Kidney tubule cell (primary cell): Measurements from ENCODE around the gene PAPOLB.
A peak's percentile ranks its signal among the peaks of the same experiment; 100 is the strongest.
"Not testable (repeated sequence)": the region's sequence is repeated elsewhere in the genome, so short reads cannot be mapped to it uniquely, and the experiment has no call there.

Source experiments
- DNase-seq: peaks from one replicate; pipeline ENCODE4 v3.0.0-alpha.2; 2018; ENCODE audit warnings: low spot score

Gene PAPOLB

GRCh38 chr7:4861673-4862072 lies at the start of gene PAPOLB:
PAPOLB (minus strand) TSS chr7:4862030; CDS start chr7:4861810, 220 bp downstream.
- DNase-seq = no peak

GRCh38 chr7:4911111-4911828 lies 49.4 kb upstream of the PAPOLB start:
- no peak for DNase-seq

- DNase-seq = no peak
These were observed 44.9 kb upstream of the PAPOLB start for GRCh38 chr7:4906682-4907081.

- DNase-seq = no peak
These were observed 43.3 kb upstream of the PAPOLB start for GRCh38 chr7:4905171-4905570.

GRCh38 chr7:4904346-4904745 lies 42.5 kb upstream of the PAPOLB start:
- DNase-seq = no peak

- no peak for DNase-seq
These were observed 33.9 kb upstream of the PAPOLB start for GRCh38 chr7:4895766-4896165.

GRCh38 chr7:4894482-4894881 lies 32.7 kb upstream of the PAPOLB start:
- DNase-seq = no peak

GRCh38 chr7:4893929-4894475 lies 32.2 kb upstream of the PAPOLB start:
- no peak for DNase-seq

GRCh38 chr7:4893188-4893587 lies 31.4 kb upstream of the PAPOLB start:
- DNase-seq = not testable (repeated sequence)

GRCh38 chr7:4891522-4891921 lies 29.7 kb upstream of the PAPOLB start:
- DNase-seq = not testable (repeated sequence)

GRCh38 chr7:4889682-4890081 lies 27.9 kb upstream of the PAPOLB start:
- DNase-seq = no peak

GRCh38 chr7:4888161-4888560 lies 26.3 kb upstream of the PAPOLB start:
- DNase-seq = no peak

- no peak for DNase-seq
These were observed 24.8 kb upstream of the PAPOLB start for GRCh38 chr7:4886671-4887070.

- no peak for DNase-seq
These were observed 23.5 kb upstream of the PAPOLB start for GRCh38 chr7:4885317-4885807.

GRCh38 chr7:4884164-4884563 lies 22.3 kb upstream of the PAPOLB start:
- DNase-seq = no peak

- DNase-seq = peak; percentile 70
These were observed 21.7 kb upstream of the PAPOLB start, which contains the start of gene RADIL for GRCh38 chr7:4883372-4884144. RADIL (minus strand) TSS chr7:4883716; CDS start chr7:4878139, 5,577 bp downstream.

- DNase-seq = no peak
These were observed 21.2 kb upstream of the PAPOLB start for GRCh38 chr7:4883033-4883371.

GRCh38 chr7:4882169-4883032 lies 20.6 kb upstream of the PAPOLB start:
- peak; percentile 17 for DNase-seq

- no peak for DNase-seq
These were observed 18.4 kb upstream of the PAPOLB start for GRCh38 chr7:4880218-4880617.

GRCh38 chr7:4879396-4880081 lies 17.7 kb upstream of the PAPOLB start:
- DNase-seq = no peak
